Peyer's patch (tissue), 4 donors: ENCODE results near the gene MAPK14. TPM values are rescaled to one million over a fixed set of nuclear protein-coding genes. Genes with fewer than 3 reads are reported as not detected.

Experiments used
- DNase-seq, 3 donors: peaks; one replicate each; pipeline ENCODE4 v3.0.0-alpha.2; 2017 to 2019
- H3K27ac ChIP-seq, 4 donors: fragments of 200-600 bp; sonication (generic); one replicate each; pipeline ENCODE4 v1.5.1; 2016 to 2019
- H3K27me3 ChIP-seq, 2 donors: fragments of 200-600 bp; sonication (generic); one replicate each; pipeline ENCODE4 v1.5.1; 2019
- H3K36me3 ChIP-seq, 3 donors: fragments of 200-600 bp; sonication (generic); one replicate each; pipeline ENCODE4 v1.5.1; 2016 to 2019
- H3K4me1 ChIP-seq, 4 donors: fragments of 200-600 bp; sonication (generic); one replicate each; pipeline ENCODE4 v1.5.1; 2016 to 2019
- H3K4me3 ChIP-seq, 4 donors: fragments of 200-600 bp; sonication (generic); 1 replicate in 3 of 4; 2 replicates in 1 of 4; pipeline ENCODE4 v1.5.1; 2016 to 2019; ENCODE audit warnings: mild to moderate bottlenecking in 1 of 4
- H3K9me3 ChIP-seq, 4 donors: fragments of 200-600 bp; sonication (generic); one replicate each; pipeline ENCODE4 v1.5.1; 2016 to 2019; ENCODE audit warnings: mild to moderate bottlenecking in 1 of 4
- POLR2A ChIP-seq, 2 donors: fragments of 450-650 bp; IDR thresholded peaks; one replicate each; pipeline ENCODE4 v1.5.1; 2017; ENCODE audit warnings: antibody characterized with exemption in 2 of 2, mild to moderate bottlenecking in 2 of 2, moderate library complexity in 2 of 2
- total RNA-seq, 4 donors: library from RNA; depleted of rRNA; stranded (reverse); fragments of >200 nt; gene quantifications; one replicate each; pipeline ENCODE4 v1.1.0, GENCODE V29; 2016
- TF ChIP-seq, protein P1 (sequence below), 6 experiments: fragments of 450-650 bp in 4 of 6; fragments of 200-600 bp in 2 of 6; sonication (generic) in 1 of 6; IDR thresholded peaks; one replicate each; pipeline ENCODE4 v1.5.1; 2017 to 2019; ENCODE audit warnings: antibody characterized with exemption in 6 of 6, mild to moderate bottlenecking in 3 of 6, moderate library complexity in 1 of 6

MAPK14 gene
- total RNA-seq, 4 donors from 2014 or later: 64.4 to 109 (median 97.4) TPM

DNA sequence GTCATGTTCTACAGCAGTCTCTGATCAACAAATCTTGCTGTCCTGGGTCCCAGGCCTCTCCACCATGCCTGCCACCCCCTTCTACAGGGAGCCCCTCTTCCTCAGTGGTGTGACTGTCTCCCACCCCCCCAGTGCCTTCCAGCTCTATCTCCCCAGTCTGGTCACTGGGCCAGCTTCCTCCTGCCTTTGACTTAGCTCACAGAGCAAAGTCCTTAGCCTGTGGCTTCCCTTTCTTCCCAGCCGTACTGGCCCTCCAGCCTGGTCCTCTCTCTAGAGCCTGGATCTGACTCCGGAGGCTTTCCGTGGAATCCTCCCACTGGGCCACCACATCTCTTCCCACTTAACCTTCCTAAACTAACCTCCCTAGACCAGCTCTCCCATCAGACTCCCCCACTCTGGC lies 119.7 kb downstream of the MAPK14 start:
- Histone ChIP-seq H3K4me1 (no peaks in the 10 kb centered on the region), H3K9me3 (no peaks in the 10 kb centered on the region), H3K36me3 (no peaks in the 10 kb centered on the region), H3K27ac (no peak overlapping the region), H3K27me3 (no peaks in the 10 kb centered on the region), H3K4me3 (no peak overlapping the region)
- DNase-seq: no peak
- no peak for TF ChIP-seq POLR2A (IDR thresholded peaks at IDR 0.05)
- TF ChIP-seq, protein P1, sequence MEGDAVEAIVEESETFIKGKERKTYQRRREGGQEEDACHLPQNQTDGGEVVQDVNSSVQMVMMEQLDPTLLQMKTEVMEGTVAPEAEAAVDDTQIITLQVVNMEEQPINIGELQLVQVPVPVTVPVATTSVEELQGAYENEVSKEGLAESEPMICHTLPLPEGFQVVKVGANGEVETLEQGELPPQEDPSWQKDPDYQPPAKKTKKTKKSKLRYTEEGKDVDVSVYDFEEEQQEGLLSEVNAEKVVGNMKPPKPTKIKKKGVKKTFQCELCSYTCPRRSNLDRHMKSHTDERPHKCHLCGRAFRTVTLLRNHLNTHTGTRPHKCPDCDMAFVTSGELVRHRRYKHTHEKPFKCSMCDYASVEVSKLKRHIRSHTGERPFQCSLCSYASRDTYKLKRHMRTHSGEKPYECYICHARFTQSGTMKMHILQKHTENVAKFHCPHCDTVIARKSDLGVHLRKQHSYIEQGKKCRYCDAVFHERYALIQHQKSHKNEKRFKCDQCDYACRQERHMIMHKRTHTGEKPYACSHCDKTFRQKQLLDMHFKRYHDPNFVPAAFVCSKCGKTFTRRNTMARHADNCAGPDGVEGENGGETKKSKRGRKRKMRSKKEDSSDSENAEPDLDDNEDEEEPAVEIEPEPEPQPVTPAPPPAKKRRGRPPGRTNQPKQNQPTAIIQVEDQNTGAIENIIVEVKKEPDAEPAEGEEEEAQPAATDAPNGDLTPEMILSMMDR (IDR thresholded peaks at IDR 0.05): no peak

DNA sequence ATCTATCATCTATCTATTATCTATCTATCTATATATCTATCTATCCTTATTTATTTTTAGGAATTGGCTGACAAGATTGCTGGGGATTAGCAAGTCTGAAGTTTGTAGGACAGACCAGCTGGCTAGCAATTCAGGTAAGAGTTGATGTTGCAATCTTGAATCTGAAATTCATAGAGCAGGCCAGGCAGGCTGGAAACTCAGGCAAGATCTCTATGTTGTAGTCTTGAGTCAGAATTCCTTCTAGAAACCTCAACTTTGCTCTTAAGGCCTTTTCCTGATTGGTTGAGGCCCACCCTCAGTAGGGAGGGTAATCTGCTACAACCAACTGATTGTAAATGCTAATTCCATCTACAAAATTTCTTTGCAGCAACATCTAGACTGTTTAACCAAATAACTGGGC lies 121.9 kb downstream of the MAPK14 start:
- Histone ChIP-seq H3K9me3 (no peaks in the 10 kb centered on the region), H3K27ac (no peak overlapping the region)
- TF ChIP-seq, protein P1 (IDR thresholded peaks at IDR 0.05): no peak
- no peak for TF ChIP-seq POLR2A (IDR thresholded peaks at IDR 0.05)

DNA sequence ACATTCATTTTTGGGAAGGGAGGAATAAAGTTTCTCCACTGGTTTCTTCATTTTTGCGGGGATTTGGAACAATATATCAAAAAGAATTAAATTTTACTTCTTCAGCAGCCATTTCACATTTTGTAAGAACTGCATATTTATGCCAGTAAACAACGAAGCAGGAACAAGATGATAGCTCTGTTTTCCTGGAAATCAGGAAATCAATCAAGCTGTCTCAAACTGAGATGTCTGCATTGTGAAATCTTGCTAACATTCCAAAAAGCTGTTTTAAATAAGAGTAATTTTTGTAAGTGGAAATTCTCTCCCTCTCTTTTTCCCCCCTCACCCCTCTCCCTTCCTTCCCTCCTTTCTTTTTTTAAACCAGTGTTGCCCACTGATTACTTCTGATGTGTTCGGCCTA lies 122.7 kb downstream of the MAPK14 start:
- Histone ChIP-seq H3K36me3 (no peaks in the 10 kb centered on the region), H3K9me3 (no peaks in the 10 kb centered on the region), H3K4me3 (no peak overlapping the region), H3K27me3 (no peaks in the 10 kb centered on the region), H3K27ac (no peak overlapping the region), H3K4me1 (no peaks in the 10 kb centered on the region)
- DNase-seq: no peak
- TF ChIP-seq, protein P1 (IDR thresholded peaks at IDR 0.05): no peak
- TF ChIP-seq POLR2A (IDR thresholded peaks at IDR 0.05): no peak

More for the DNA sequence above, 121.9 kb downstream of the MAPK14 start:
- Histone ChIP-seq H3K27me3 (no peaks in the 10 kb centered on the region), H3K4me1 (no peaks in the 10 kb centered on the region), H3K36me3 (no peaks in the 10 kb centered on the region), H3K4me3 (no peak overlapping the region)
- no peak for DNase-seq

DNA sequence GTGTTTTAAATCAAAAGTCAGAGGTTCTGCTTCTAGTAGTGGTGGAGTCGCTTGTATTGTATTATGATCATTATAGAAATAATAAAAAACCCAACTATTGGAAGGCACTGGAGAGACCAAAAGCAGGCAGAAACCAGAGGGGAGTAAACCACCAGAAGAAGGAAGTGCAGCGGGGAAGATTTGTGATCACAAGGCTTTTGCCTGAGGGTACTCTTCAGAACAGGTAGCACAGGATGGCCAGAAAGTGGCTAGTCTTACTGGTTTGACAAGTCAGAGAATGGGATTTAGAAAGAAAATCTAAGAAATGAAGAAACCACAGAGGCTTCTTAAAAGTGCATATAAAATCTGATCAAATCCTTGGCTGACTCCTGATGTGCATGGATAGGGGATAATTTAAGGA lies 126.7 kb downstream of the MAPK14 start:
- no peaks in the 10 kb centered on the region for H3K4me1 ChIP-seq
- H3K4me3 ChIP-seq: no peak overlapping the region
- no peaks in the 10 kb centered on the region for H3K9me3 ChIP-seq
- DNase-seq: no peak
- no peaks in the 10 kb centered on the region for H3K27me3 ChIP-seq
- TF ChIP-seq, protein P1 (IDR thresholded peaks at IDR 0.05): no peak
- TF ChIP-seq POLR2A (IDR thresholded peaks at IDR 0.05): no peak
- no peaks in the 10 kb centered on the region for H3K36me3 ChIP-seq
- no peak overlapping the region for H3K27ac ChIP-seq

DNA sequence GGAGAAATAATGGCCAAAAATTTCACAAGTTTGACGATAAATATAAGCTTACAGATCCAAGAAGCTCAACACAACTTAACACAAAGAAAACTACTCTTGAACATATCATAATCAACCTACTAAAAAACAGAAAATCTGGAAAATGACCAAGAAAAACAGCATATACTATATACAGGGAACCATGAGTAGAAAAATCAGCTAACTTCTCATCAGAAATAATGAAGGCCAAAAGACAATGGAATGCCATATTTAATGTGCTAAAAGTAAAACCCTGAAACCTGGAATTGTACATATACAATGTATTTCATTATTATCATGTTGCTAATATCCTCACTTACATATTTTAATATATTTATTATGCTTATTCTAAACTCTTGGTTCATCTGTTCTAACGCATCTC lies 128.1 kb downstream of the MAPK14 start:
- Histone ChIP-seq H3K27ac (no peak overlapping the region), H3K36me3 (no peaks in the 10 kb centered on the region), H3K9me3 (no peaks in the 10 kb centered on the region), H3K4me1 (no peaks in the 10 kb centered on the region), H3K27me3 (no peaks in the 10 kb centered on the region), H3K4me3 (no peak overlapping the region)
- no peak for TF ChIP-seq POLR2A (IDR thresholded peaks at IDR 0.05)
- TF ChIP-seq, protein P1 (IDR thresholded peaks at IDR 0.05): no peak
- DNase-seq: no peak

DNA sequence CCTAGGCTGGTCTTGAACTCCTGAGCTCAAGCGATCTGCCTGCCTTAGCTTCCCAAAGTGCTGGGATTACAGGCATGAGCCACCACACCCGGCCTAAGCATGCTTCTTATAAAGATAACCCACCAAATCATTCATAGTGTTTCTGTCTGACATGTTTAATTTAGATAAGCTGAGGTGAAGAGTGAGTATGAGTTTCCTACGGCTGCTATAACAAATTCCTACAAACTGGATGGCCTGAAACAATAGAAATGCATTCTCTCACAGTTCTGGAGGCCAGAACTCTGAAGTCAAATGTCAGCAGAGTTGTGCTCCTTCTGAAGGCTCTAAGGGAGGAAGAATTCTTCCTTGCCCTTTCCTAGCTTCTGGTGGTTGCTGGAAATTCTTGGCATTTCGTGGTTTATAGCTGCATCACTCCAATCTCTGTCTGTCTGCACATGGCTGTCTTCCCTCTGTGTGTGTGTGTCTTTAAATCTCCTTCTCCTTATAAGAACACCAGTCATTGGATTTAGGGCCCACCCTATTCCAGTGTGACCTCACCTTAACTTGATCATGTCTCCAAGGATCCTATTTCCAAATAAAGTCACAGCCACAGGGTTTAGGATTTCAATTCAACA lies 132.6 kb downstream of the MAPK14 start:
- Histone ChIP-seq H3K36me3 (no peaks in the 10 kb centered on the region), H3K27me3 (no peaks in the 10 kb centered on the region), H3K4me1 (no peaks in the 10 kb centered on the region), H3K27ac (no peak overlapping the region), H3K9me3 (no peaks in the 10 kb centered on the region), H3K4me3 (no peak overlapping the region)
- no peak for DNase-seq
- TF ChIP-seq POLR2A (IDR thresholded peaks at IDR 0.05): no peak
- TF ChIP-seq, protein P1 (IDR thresholded peaks at IDR 0.05): no peak
